T1000 (cell line): Measurements from ENCODE around the gene PREX1.

ENCODE experiments used
- DNase-seq: peaks from one replicate; lab custom pipeline; 2025; ENCODE audit warnings: mixed read lengths; lab: John Stamatoyannopoulos, UW

PREX1 gene

DNA sequence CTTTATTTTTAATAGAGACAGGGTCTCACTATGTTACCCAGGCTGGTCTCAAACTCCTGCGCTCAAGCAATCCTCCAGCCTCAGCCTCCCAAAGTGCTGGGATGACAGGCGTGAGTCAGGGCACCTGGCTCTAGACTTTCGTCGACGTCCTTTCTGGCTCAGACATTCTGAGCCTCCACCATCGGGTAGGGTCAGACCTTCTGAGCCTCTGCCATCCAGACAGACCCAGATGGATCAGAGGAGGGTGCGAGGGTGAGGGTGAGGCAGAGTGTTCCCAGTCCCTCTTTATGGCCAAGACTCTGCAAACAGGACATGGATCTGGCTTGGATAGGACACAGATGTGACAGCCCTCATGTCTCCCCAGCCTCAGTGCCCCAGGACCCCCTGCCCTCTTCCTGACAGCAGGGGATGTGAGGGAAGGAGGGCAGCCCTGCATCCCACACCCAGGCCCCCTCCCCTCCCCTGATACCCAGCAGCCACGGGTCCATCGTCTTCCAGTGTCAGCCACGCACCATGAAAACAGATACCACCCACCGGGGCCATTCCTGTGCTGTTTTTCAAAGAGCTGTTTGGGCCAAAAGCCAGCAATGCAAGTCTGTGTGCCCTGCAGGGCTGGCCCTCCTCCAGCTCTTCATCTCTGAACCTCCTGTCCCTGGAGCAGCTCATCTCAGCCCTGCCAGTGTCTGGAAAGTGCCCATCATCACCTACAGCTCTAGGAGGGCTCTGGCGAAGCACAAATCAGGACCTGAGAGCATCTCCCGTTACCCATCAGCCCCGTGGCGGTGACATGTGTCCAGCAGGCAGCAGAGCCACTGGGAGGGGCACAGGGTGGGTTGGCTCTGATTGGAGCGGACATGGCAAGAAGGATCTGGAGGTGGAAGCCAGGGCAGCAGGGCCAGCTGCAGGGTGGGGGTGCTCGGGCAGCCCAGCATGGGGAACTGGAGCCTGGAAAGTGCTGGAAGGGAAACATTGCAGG is 208.4 kb downstream of the PREX1 start:
- no peak for DNase-seq

DNA sequence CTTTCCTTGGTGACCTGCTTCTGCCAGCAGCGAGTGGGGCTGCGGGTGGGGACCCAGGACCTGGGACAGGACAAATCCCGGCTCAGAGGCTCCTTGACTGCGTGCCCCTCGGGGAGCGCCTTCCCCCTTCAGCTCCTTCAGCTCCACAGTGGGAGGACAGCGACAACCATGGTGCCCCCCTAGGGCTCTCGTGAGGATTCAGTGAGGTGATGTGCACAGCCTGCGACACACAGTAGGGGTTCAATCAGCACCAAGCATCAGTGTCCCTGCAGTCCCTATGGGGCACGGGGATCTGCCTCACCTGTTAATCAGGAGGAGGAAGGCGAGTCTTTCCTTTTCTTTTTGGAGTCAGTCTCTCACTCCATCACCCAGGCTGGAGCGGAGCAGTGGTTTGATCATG is 209.2 kb downstream of the PREX1 start:
- no peak for DNase-seq

DNA sequence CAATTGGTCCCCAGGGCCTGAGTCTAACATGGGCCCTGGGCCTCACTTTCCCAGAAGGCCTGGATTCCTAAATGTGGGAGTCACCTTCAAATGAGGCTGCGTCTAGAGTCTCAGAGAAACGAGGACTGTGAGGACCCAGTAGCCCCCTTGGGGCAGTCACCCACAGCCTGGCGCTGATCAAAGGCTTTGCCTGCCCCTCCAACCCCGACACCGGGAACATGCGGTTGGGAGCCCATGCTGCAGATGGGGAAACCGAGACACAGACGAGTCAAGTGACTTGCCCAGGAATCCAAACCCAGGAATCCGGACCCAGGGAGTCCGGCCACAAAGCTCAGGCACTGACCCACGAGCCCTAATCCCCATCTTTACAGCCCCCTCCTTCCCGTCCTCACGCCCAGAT is 209.7 kb downstream of the PREX1 start:
- DNase-seq: no peak

DNA sequence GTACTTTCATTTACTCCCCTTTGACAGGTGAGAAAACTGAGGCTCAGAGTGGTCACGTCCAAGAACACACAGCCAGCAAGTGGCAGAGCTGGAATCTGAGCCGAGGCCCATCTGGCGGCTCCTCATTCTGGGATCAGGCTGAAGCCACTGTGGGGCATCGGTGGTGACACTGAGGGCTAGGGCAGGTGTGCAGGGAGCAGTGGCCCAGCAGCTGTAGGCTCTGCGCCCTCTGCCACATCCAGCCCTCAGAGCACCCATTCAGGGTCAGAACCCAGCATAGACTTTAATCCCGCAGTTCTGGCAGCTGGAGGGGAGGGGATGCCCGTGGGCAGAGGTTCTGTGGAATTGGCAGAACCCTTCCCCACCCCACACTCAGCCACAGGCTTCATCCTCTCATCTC is 210.3 kb downstream of the PREX1 start:
- DNase-seq: no peak

DNA sequence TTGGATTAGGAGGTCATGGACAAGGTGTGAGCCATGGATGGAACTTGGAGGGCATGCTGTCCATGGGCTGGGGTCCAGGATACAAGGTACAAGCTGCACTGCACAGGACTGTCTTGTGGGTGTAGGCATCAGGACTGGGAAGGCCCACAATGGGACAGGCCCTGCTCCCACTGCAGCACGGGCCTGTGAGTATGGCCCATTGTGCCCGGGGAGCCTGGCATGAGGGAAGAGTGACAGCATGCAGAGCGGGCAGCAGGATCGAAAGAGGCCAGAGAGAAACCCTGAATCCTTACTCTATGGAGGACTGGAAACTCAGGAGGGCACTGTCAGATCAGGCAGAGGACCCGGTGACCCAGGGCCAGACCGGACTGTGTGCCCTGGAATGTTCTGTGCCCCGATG is 211.3 kb downstream of the PREX1 start:
- DNase-seq: no peak

DNA sequence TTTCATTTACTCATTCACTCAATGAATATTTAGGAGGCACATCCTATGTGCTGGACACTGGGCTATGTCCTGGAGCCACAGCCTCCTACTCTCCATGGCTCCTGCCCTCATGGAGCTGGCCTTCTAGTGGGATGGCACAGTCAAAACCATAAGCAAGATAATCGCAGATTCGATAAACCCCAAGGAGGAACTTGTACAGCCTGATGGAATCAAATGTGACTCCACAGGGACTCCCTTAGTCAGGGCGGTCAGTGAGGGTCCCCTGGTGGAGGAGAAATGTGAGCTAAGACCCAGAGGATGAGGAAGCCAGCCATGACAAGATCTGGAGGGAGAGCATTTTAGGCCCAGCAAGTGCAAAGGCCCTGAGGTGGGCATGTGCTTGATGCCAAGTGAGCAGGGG is 211.9 kb downstream of the PREX1 start:
- no peak for DNase-seq

DNA sequence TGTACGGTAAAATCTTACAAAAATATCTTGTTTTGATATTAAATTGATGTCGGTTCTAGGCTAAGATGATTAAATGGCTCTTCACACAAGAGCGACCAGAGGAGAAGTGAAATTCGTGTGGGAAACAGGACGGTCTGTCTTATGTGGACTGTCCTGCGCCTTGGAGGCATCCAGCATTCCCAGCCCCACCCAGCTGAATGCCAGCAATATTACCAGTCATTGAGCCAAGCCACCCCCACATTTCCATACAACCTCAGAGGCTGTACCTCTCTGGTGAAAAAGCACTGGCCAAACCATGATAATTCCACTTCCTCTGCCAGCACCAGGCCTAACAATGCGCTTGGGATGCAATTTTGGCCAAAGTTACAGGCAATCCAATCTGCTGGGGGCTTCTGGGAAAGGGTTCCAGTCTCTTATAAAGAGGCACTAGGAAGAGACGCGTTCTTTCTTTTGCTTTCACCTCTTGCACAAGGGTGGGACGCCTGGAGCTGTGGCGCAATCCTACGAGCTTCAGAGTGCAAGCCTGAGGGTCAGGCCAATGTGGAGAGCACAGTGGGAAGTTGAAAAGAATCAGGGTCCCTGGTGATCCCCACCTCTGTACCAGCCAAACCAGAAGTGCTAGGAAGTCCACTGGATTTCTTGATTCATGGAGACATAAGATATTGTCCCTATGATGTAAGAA is 213.1 kb downstream of the PREX1 start:
- DNase-seq: no peak

DNA sequence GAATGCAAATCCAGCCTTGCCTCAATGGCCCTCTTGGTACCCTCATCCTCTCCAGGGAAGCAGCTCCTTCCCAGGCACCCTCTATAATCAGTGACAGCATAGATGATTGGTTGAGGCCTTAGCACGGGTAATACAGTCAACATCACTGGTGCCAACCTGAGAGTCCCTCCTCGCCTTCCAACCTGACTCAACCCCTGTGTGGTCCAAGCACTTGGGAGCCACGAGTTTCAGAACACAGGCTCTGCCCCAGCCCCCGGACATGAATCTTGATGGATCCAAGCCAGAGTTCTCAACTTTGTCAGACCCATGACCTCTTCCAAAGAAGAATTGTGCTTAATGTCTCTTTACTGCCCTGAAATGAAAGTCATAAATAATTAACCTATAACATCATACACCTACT is 213.9 kb downstream of the PREX1 start:
- no peak for DNase-seq

DNA sequence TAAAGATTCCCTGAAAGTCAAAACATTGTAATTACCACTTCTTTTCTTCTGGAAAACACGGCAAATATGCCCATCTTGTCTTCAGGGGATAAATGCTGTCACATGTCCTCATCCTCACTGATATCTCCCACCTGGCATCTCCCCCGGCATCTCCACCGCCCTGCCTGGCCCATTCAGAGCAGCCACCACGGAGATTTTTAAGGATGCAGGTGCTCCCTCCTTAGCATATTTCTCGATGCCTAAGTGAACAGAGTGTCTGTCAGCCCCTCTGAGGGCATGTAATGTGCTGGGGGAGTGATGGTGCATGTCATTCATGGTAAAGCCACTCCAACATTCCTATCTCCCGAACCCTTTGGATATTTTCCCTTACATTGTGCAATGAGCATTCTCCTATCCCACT is 215.5 kb downstream of the PREX1 start:
- DNase-seq: no peak

DNA sequence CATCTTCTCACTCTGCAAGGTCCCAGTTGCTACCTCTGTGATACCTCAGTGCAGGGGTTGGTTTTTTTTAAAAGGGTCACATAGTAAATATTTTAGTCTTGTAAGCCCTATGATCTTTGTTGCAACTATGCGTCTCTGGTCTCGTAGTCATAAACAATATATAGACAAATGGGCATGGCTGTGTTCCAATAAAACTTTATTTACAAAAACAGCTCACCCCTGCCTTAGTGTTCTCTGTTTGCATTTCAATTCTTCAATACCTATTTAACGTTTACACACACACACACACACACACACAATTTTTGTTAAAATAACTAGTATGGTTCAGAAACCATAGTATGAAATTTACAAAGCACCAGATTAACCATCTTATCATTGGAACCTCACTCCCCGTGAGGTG is 216.8 kb downstream of the PREX1 start:
- no peak for DNase-seq

DNA sequence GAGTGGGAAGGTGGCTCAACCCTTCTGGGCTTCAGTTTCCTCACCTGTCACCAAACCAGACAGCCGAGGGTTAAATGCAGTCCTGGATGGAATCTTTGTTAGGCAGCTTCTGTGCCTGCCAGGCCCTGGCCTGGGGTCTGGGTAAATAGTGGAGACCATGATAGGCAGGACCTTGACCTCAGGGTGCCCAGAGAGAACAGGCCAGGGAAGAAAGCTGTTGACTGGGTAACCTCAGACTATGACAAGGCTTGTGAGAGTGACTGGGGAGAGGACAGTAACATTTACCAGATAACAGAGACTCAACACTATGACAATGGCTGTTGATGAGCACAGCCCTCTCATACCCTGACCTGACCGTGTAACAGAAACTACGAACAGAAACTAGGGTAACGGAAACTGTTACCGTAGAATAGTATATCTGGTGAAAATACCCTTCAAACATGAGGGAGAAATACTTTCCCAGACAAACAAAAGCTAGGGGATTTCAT is 218.3 kb downstream of the PREX1 start:
- DNase-seq: no peak

DNA sequence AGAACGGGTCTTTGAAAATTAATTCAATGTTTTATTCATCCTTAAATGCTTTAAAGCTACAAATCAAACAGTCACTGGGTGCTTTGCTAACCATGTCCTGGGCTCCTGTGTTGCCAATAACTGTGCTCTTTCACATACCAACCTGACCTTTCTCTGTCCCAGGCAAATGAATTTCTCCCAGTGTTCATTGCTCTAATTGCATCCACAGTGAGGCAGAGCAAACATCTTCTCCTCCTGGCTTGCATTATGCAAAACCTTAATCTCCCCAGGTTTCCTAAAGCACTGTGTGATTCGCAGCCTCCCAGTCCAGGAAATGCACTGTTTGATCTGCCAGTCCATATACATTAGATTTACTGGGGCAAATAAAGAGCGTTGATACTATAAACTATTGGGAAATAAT is 219.0 kb downstream of the PREX1 start:
- DNase-seq: no peak

DNA sequence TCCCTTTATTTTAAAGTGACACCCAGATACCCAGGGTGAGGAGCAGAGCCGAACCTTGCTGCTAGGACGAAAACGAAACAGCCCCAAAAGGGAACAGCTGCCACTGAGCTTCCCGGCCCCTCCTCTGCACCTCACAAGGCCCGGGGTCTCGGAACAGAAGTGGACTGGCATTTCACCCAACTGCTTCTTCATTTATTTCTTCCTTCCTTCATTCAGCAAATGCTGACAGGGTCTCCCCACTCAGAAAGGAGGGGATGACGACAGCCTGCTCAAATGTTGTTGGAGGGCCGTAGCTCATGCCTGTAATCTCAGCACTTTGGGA is 220.3 kb downstream of the PREX1 start:
- DNase-seq: no peak

DNA sequence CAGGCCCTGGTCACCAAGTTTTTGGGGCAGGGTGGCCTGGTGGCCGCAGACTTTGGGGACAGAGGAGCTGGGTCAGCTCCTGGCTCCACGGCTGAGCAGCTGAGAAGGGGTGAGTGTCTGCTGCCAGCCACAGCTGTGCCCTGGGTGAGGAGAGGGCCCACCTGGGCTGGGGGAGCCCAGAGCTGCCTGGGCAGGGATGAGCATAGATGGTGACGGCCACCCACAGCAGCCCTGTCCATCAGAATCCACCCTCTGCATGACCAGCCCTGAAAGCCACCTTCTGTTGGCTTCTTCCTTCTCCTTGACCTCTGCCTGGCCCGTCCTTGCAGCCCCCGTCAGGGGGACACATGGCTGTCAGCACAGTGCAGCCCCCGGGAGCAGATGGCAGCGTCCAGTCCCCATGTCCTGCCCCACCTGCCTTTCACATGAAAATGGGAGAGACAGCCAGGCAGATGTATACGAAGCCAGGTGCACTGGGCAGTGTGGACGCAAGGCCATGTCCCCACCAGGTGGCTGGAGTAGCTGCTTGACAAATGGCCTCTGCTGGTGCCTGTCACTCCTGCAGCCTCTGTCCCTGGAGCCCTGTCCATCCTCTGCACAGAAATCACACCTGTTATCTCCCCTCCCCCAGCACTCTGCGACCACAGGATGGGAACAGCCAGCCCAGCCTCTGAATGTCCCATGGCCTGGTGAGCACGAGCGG is 220.8 kb downstream of the PREX1 start:
- DNase-seq: no peak

DNA sequence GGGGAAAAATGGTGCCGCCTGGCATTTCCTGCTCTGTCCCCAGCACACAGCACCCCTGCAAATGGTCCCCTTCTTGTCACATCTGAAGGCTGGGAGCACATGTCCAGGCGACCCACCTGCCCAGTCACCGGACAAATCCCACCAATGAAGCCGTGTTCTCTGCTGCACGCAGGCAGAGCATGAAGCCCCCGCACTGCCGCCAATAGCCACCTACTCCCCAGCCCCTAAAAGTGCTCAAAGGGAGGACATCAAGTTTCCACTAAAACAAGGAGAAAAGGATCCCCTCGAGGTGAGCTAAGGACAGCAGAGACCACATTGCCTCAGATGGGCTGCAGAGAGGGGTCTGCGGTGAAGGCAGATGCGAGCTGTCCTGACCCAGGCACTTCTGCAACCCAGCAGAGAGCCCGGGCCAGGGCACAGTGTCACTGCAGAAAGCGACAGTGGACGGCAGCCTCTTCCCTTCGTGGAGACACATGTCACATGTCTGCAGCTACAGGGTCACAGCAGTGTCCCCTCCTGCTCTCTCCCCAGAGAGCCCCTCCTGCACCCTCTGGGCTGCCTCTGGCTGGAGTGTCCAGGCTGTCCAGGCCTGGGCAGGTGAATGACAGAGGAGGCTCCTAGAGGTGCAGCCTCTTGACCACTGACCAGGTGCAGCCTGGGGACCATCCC is 221.5 kb downstream of the PREX1 start:
- DNase-seq: no peak

DNA sequence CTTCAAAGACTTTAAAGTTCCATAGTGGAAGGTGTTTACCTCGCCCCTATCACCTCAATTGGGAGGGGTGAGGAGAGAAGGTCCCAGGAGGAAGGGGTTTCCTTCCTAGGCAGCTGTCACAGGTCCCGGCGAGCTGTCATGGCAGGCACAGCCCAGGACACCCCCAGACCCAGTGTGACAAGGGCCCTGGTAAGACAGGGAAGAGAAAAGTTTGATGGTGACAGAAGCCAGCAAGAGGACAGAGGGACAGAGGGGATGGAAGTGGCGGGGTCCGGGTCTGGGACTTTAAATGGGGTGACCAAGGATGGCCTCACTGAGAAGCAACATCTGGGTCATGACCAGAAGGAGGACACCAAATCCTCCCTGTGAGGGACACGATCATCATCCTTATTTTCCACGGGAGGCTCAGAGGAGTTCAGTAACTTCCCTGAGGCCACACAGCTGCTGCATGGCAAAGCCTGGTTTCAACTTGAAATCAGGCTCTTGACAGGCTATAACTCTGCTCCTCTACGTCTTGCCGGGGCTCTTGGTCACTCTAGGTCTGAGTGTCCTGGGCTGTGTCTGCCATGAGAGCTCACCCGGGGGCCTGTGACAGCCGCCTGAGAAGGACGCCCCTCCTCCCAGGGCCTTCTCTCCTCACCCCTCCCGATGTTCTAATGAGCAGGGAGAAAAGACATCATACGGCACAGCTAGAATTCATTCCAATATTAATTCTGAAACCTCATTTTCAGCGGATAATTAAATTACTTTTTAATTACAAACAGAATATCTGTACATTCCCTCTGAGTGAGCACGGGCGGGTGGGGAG is 222.2 kb downstream of the PREX1 start:
- no peak for DNase-seq

DNA sequence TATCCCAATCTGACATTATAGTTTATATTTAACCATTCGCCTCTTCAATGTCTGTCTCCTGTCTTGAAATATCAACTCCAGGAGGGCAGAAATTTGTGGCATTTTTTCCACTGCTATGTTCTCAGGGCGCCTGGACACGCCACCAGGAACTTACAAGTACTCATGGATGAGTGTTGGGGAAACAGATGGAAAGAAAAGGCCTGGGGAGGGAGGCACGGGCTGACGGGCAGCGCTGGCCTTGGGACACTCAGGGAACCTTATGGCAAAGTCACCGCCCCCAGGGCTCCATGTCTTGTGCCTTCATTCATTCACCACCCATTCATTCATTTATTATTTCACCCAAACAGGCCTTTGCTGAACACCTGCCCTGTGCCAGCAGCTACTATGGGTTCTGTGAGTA is 222.9 kb downstream of the PREX1 start:
- DNase-seq: no peak

DNA sequence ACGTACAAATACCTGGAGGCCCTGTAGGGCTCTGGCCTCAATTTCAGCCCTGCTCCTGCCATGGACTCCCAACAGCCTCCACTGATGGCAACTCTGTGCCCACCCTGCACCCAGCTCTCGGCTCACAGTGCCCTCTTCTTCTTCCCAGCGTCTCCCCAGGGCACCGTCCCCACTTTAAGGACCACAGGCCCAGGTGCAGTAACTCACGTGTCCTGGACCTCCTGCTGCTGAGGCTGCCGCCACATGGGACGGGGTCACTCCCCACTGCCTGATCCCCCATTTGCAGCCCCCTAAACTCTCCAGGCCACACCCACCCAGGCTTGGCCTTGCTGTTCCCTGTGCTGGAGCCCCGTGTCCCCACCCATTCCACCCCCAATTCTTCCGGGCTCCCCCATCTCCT is 223.4 kb downstream of the PREX1 start:
- no peak for DNase-seq

DNA sequence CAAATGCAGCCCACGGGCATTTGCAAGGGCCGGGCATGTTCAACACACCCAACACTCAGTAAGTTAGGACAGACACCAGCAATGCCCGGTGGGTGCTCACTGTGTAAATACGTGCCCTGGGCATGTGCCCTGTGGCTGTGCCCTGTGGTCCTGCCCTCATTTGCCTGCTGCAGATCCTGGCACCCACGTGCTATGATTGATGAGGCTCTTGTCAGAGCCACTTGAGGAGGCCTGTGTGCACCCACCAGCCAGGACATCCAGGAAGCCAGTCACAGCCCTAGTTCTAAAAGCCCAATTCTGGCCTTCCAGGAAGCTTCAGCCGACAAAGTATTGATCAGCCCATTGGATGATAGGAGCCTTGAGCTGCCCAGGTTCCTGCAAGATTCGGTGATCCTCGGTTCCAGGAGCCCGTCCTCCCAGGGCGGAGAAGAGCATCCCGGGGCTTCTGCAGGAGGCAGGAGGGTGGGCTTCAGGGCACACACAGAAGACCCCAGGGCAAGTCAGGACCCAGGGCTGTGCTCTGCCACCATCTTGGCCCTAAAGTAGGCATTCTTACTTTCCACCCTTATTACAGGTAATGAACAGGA is 223.9 kb downstream of the PREX1 start:
- DNase-seq: no peak

DNA sequence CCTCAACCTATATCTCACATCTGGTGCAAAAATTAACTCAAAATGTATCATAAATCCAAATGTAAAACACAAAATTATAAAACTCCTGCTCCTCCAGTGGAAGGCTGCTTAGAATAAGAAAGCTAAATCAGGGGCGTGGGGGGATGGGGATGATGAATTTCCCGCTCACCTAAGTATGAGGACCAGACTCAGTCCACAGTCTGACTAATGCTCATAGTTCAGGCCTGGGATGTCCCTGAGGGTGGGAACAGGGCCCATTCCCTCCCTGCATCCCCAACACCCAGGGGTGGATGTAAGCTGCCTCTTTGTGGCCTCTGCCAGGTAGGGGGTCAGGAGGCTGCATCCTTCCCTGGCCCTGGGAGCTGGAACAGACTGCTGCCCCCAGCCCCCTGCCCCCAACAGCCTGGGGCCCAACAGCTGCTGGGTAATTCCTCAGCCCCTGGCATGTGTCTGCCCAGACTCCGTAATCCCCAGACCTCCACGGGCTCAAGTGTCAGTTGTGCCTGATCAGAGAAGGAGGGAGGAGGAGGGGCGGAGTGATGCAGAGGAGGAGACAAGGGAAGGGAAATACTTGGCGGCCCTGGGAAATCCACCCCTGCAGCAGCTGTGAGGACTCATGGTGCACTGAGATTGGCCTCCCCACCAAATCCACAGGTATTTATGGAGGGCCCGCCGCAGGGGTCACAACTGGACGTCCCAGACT is 224.5 kb downstream of the PREX1 start:
- no peak for DNase-seq
